ENCODE results near the gene TMEM63B.
"Not testable (repeated sequence)": the region's sequence is repeated elsewhere in the genome, so short reads cannot be mapped to it uniquely, and the experiment has no call there.

TMEM63B gene

DNA sequence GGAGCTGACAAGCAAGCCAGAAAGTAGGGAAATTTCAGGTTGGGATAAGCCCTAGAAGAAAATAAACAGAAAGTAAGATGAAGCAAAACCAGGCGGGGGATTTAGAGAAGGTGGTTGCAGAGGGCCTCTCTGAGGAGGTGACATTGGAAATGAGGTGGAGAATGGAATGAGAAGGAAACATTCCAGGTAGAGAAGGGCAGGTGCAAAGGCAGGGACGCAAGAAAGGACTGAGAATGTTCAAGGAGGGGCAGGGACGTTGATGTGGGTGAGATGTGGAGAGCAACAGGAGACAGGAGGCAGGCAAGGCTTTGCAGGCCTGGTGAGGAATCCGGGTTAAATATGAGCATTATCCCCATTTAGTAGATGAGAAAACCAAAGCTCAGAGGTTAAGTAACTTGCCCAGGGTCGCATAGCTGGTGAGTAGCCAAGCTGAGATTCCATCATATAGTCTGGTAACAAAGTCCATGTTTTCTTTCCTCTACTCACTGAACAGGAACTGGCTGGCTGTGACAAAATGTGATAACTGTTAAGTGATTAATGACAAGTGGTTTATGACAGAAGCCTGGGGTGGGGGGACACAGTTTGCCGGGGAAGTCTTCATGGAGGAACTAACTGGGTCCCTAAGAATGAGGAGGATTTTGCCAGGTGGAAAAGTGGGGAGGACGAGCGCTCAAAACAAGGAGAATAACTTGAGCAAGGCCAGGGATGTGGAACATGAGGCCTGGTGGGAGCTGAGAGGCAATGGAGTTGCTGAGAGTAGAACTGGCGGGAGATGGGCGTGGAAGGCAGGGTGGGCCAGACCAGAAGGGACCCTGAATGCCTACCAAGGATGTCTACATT is 32.7 kb upstream of the TMEM63B start:
- DNase-seq (ENCODE audit: low spot score) = no peak

DNA sequence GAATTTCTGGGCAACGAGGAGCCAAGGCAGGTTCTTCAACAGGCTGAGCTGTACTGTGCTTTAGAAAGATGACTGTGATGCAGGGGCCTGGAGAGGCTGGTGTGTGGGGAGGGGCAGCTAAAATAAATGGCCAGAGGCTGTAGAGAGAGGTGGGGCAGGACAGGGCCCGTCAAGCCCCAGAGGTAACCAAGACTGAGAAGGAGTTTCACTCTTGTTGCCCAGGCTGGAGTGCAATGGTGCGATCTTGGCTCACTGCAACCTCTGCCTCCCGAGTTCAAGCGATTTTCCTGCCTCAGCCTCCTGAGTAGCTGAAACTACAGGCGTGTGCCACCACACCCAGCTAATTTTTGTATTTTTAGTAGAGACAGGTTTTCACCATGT is 32.1 kb upstream of the TMEM63B start:
- not testable (repeated sequence) for DNase-seq (ENCODE audit: low spot score)

DNA sequence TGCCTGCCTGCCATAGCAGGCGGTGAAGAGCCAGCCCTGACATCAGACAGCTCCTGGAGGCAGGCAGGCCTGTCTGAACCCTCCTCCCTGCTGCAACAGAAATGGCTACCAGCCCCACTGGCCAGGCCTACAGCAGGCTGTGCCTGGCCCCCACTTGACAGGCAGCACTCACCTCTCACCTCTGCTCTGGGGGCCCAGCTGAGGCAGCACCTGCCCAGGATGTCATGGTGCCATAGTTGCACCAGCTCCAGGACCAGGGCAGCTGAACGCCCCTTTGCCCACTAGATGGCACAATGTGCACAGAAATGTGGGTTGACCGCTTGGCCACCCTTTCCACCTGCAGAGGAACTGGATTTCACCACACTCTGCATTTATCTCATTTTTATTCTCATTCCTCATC is 30.7 kb upstream of the TMEM63B start:
- peak; percentile 81 for DNase-seq (ENCODE audit: low spot score)

DNA sequence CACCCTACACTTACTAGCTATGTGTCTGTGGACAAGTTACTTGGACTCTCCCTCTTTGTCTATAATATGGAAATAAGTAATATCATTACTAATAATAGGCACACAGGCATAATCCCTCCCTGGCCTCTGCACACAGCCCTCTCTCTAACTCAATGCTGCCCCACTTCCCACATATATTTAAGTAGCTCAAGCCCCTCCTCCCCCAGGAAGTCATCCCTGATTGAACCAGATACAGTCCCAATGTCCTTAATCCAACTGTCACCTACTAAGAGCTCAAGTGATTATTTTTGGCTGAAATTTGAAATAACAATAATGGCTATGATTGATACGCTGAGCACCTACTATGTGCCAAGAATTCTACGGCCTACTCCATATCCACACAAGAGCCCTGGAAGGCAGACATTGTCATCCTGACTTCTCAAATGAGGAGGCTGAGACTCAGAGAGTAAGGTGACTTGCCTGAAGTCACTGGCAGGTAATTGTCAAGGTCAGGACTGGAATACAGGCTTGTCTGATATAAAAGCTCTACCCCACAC is 29.5 kb upstream of the TMEM63B start:
- DNase-seq (ENCODE audit: low spot score) = no peak

DNA sequence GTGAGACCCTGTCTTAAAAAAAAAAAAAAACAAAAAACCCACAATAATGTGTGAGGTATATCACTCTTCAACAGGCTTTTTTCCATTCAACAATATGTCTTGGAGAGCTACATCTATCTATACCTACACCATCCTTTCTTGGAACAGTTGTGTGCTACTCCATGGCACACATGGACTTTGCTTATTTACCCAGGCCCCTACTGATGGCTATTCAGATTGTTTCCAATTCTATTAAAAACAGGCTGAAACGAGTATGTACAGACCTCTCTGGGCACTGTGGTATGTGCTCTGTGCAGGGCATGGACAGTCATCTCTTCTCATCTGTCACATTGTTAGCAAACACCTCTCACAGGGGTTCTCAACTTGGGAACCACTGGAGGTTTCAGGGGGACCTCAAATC is 28.2 kb upstream of the TMEM63B start:
- DNase-seq (ENCODE audit: low spot score) = no peak

DNA sequence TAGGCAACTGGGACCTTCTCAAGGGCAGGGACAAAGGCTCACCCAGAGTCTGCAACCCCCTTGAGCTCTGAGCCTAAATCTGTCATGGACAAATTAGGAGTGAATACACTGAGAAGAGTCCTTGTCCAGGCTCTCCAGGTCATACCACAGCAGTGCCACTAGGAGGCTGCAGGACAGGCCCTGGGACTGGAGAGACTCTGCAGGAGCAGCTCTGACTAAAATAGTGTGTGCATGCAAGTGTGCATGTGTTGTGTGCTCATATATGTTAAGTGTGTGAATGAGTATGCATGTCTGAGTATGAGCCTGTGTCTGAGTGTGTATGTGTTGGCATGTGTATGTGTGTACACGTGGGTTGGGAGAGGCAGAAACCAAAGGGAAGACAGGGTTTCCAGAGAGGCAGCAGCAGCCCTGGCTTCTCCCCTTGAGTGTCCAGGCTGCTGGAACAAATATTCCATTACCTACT is 27.2 kb upstream of the TMEM63B start:
- peak; percentile 8 for DNase-seq (ENCODE audit: low spot score)

DNA sequence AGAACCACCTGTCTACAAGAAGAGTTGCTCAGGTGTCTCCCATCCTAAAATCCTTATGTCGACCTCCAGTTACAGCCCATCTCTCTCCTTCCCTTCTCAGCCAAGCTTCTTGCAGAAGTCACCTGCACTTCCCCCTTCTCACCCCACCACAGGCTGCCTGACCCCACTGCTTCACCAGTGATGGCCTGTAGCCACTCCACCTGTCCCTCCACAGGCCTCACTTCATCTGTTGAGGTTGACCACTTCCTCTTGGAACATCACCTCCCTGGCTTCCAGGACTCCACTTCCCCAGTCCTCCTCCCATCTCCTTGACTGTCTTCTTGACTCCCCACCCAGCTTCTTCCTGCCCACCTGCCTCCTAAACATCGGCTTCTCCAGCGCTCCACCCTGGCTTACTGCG is 25.5 kb upstream of the TMEM63B start:
- DNase-seq (ENCODE audit: low spot score) = no peak

DNA sequence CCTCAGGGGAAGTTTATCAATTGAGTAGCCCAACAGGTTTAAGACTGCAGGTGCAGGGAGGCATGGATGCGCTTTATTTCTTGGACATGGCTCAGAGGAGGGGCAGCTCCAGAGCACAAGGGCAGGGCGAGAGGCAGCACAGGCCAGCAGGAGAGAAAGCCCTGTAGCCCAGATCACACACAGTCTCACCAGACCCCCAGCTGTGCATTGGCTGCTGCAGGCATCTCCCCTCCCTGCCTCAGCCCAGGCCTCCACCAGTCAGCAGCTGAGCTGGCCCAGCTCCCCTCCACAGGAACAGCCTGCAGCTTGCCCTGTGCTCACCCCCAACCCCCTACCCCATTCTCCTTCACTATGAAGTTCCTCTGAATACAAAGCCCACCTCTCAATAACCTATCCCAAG is 24.8 kb upstream of the TMEM63B start:
- no peak for DNase-seq (ENCODE audit: low spot score)

DNA sequence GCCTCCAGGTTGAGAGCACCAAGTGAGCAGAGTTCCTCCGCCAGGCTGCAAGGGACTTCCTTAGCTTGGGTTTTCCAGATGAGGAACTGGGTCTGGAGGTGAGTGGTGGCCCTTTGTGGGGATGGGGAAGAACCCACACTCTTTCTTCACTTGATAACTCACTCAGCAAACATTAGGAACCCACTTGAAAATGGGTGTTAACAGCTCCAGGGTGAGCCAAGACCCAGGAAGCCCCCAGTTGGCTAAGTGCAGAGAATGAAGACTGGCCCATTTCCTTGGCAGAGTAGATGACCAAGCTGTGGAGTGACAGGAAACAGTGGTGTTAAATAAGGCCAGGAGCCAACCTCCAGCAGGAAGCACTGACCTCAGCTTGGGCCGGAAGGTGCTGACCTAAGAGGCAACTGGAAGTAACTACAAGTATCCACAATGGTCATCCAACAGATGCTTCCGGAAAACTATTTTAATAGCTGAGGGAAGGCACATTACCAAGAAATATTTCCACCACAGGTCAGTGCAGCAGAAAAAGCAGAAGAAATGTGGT is 22.8 kb upstream of the TMEM63B start:
- DNase-seq (ENCODE audit: low spot score) = no peak

DNA sequence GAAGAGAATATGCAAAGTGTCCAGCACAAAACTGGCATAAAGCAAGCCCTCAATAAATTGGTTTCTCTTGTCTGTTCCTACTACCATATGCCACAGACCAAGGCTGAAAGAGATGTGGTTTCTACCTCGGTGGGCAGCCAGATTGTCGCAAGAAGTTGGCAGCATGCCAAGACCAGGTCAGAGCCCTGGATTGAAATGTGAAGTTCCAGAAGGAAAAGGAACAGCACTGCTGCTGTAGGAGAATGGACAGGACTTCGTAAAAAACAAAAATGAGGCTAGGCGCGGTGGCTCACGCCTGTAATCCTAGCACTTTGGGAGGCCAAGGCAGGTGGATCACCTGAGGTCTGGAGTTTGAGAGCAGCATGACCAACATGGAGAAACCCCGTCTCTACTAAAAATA is 22.2 kb upstream of the TMEM63B start:
- no peak for DNase-seq (ENCODE audit: low spot score)

DNA sequence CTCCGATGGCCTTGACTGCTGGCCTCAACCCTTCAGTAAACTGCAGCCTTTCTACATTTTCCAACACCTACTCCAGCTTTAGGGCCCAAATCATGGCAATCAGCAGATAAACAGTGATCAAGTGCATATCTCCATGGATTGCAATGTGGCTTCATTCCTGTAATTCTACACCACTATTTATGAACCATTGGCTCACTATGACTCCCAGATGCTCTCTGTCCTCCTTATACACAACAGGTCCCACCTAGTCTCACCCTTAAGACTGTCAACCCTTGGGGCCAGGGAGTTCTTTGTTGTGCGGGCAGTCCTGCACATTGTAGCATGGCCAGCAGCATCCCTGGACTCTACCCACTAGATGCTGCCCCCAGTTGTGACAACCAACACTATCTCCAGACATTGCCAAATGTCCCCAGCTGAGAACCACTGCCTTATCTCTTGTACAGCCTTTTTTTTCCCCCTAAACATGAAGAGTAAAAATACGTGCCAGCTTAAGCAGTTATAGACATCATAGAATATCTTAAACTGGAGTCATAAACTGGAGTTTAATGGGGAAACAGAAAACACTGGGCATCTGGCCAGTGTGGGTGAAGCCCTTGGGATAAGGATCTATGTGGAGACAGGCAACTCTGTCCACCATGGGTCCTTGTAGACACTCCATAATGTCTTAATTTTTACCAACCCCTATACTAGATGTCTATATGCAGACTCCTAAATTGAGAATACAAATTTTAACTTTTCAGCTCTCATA is 21.2 kb upstream of the TMEM63B start:
- DNase-seq (ENCODE audit: low spot score) = no peak

DNA sequence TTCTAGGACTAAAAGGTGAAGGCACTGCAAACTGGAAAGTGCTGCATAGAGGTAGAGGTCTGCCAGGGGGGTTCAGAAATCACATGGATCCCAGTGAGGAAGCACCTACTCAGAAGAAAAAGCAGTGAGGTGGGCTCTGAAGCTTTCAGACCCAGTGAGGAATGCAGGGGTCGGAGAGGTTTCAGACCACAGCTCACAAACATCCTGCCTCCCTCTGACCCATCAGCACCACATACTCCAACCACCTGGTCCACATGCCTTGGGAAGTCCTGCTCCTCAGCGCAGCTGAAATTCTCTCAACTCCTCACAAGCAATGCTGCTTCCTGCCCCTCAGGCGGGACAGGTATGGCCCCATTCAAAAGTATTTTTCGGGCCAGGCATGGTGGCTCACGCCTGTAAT is 20.3 kb upstream of the TMEM63B start:
- no peak for DNase-seq (ENCODE audit: low spot score)

DNA sequence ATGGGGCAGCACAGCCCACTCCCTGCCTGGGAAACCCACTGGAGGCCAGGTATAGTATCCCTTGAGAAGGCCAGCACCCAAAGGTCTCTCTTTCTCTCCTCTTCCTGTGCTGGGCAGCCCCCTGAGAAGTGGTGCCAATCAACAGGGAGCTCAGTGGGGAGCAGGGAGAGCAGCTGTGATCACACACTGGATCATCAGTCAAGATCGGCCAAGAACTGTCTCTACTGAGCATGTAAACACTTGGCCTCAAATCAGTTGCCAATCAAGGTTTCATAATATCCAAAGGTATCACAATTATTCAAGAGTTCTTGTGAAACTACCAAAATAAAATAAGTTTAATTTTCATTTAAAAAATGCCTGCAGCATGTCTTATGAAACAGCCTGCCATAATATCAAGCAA is 18.9 kb upstream of the TMEM63B start:
- DNase-seq (ENCODE audit: low spot score) = no peak

DNA sequence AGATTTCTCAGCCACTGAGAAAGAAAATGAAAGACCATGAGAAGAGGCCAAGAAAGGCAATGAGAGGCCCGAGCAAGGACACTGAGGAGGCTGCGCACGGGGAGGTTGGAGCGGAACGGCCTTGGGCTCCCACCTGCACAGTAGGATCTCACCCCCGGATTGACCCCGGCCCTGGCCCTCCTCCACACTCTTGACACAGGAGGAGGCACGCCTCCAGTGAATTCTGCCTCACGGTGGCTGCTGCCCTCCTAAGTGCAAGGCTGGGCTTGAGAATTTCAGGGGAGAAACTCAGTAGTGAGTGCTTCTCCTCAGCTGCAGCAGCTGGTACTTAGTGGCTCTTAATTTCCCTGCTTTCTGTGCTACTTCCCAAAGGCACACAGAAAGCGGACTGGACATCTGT is 18.1 kb upstream of the TMEM63B start:
- no peak for DNase-seq (ENCODE audit: low spot score)

DNA sequence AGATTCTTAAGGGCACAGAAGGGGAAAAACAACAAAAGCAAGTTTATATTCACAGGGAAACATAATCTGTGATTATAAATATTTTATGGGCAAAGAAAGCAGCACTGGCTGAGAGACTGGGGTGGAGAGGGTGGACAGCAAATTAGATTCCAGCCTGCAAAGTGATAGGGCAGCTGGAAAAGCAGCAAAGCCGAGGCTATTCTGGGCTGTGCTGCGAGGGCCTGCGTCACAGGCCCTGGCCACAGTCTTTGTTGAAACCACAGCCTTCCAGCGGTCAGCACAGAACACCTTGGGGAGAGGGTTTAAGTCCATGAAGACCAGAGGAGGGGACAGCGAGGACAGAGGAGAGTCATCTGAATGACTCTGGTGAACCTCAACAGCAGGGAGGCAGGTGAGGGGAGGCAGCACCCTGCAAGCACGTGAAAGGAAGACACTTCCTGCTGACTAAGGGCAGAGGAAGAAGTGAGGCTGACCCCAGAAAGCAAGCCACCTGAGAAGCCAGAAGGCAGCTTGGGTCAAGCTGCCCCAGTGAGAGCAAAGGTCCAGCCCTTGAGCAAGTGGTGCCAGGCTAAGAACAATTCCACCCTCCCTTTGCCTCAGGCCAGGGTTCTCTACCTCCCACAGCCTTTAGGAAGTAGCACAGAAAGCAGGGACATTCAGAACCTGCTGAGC is 17.2 kb upstream of the TMEM63B start:
- DNase-seq (ENCODE audit: low spot score) = no peak

DNA sequence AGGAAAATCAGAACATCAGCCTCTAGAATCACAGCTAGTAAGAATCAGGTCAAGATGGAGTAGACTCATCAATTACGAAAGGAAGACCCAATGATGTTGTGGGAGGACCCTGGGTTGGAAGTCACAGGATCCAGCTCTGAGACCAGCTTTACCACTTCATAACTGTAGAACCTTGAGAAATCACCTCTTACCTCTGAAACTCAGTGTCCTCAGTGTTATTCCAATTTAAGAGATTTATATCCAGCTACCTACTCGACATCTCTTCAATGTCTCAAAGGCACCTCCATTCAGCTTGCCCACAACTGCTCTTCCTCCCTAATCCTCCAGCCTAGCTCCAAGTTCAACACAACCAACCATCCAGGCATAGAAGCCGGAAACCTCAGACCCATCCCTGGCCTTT is 16.4 kb upstream of the TMEM63B start:
- DNase-seq (ENCODE audit: low spot score) = no peak

DNA sequence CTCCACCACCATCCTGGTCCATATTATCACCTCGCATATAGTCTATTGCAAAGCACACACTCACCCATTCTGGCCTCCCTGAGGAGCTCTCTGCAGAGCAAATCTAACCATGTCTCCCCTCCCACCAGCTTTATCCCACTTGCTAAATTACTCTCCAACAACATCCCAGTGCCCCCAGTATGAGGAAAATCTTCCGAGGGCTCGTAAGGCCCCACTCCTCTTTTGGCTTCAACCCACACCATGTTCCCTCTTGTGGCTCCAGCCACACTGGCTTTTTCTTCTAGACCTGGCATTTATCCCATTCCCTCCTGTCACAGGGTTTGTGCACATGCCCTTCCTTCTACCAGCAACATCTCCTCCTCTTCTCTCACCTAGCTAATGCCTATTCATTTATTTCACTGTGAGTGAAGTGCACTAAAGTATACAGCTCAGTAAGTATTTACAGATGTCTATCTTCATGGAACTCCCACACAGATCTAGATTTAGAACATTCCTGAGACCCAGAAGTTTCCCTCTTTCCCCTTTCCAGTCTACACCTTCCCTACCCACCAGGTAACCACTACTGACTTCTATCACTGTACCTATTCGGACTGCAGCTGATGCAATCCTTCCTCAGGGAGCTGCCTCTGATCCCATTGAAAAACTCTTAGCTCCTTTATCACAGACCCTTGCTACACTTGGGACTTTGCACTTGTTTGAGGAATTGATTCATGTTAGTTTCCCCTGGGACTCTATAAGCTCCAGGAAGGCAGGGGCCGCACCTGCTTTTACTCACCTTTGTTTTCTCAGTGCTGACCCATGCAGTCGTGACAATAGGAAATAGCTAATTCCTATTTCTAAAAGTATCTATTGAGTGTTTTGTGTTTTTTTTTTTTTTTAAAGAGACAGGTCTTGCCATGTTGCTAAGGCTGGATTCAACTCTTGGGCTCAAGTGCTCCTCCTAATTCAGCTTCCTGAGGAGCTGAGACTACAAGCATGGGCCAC is 15.6 kb upstream of the TMEM63B start:
- DNase-seq (ENCODE audit: low spot score) = no peak

DNA sequence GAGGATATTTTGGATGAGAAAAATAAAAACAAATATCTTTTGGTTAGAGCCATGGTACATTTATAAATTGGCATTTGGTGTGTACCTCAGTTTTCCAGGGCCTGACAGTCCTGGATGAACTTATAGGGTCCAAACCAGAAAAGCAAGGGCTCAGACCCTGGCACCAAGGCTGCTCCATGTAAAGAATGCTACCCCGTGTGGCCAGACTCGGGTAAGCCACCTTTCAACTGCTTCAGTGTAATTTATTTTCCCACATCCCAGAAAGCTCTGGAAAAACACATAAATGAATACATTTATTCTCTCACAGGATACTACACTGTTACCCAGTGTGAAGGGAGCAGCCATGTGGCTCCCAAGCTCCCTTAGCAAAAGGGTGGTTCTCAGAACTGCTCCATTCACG is 13.9 kb upstream of the TMEM63B start:
- no peak for DNase-seq (ENCODE audit: low spot score)

DNA sequence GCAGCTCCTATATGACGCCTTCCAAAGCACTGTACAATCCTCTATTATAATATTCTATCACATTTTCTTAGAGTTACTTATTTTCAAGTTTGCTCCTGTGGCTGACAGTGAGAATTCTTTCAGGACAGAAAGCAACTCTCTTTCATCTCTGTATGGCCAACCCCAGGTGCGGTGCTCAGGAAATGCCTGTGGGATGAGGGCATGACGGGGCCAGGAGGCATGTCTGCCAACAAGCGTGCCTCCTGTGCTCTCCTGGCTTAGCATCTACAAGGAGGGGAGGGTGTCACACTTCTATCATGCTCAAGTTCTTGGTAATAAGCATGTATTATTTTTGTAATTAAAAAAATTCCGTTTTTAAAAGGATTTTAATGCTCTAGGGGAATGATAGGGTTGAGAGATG is 11.5 kb upstream of the TMEM63B start:
- DNase-seq (ENCODE audit: low spot score) = no peak

DNA sequence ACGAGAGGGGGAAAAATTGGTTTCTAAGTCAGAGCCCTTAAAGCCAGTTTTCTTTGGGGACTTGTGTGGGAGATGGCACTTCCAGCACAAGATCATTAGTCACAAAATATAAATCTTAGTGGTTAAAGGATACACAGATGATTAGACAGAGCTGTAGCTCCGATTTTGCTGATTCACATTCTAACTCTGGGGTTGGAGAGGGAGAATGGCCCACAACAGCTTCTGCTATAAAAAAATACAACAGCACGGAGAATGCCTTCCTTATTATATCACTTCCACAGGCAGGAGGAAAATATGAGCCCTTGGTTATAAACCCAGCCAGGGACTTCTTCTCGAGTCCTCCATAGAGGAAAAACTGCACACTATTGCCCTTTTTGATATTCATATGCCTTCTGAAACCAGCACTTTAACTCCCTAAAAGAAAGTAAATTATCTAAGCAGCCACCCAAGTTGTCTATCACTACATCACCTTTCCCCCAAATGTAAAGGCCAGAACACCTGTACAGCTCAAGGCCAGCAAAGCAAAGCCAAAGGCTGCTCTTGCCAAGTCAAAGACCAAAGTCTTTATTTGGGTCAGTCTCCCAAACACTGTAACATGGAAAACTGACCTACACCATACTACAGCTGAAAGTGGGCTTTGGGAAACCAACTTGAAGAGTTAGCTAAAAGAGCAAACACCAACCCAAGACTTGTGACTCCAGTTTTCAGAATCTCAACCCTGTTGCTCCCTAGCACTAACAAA is 10.5 kb upstream of the TMEM63B start:
- no peak for DNase-seq (ENCODE audit: low spot score)

All from CD4-positive, alpha-beta T cell treated with Interleukin-2 at 100 ng/mL for 4 hours (primary cell).